OCI-LY7 (cell line): ENCODE results near the gene SEZ6. TPM values are rescaled to one million over a fixed set of nuclear protein-coding genes. Genes with fewer than 3 reads are reported as not detected.

Experiments
- BruUV-seq: library from RNA; stranded (reverse); fragments of 400-500 nt; replicated peaks from 2 replicates; lab custom pipeline; 2021; lab: Mats Ljungman, UMichigan
- CTCF ChIA-PET: fragments of 300-600 bp; sonication (Branson Sonifier 250); formaldehyde crosslinking; loops from one replicate; lab custom pipeline; 2022; ENCODE audit warnings: antibody characterized with exemption; ENCODE audit not compliant: unreplicated experiment; lab: Charles Lee
- POLR2A ChIA-PET: fragments of 300-600 bp; sonication (Branson Sonifier 250); formaldehyde crosslinking; loops from one replicate; lab custom pipeline; 2022; ENCODE audit warnings: antibody characterized with exemption; lab: Charles Lee
- DNase-seq: peaks from one replicate; pipeline ENCODE4 v3.0.0-alpha.2; 2015; ENCODE audit warnings: low spot score
- H2AFZ ChIP-seq: fragments of 200-600 bp; sonication (generic), shearing (Covaris generic); 2 replicates; pipeline ENCODE4 v1.6.1; 2014; ENCODE audit warnings: mild to moderate bottlenecking, antibody characterized with exemption, low read length, moderate library complexity
- H3K27ac ChIP-seq: fragments of 200-600 bp; sonication (generic); 2 replicates; pipeline ENCODE4 v1.5.1; 2014; ENCODE audit warnings: mixed run types, low read depth, mild to moderate bottlenecking, moderate library complexity, low read length, inconsistent platforms; ENCODE audit not compliant: poor library complexity, severe bottlenecking
- H3K36me3 ChIP-seq: fragments of 200-600 bp; sonication (generic); 2 replicates; pipeline ENCODE4 v1.6.1; 2014; ENCODE audit warnings: mild to moderate bottlenecking, antibody characterized with exemption, low read length, moderate library complexity, mixed read lengths; ENCODE audit not compliant: insufficient read depth
- H3K4me1 ChIP-seq: fragments of 200-600 bp; sonication (generic); 2 replicates; pipeline ENCODE4 v1.5.1; 2014; ENCODE audit warnings: mild to moderate bottlenecking, low read length; ENCODE audit not compliant: insufficient read depth, poor library complexity, severe bottlenecking
- H3K4me2 ChIP-seq: fragments of 200-600 bp; sonication (generic); 2 replicates; pipeline ENCODE4 v1.6.1; 2014; ENCODE audit warnings: mild to moderate bottlenecking, low read length
- H3K4me3 ChIP-seq: fragments of 200-600 bp; sonication (generic); 2 replicates; pipeline ENCODE4 v1.5.1; 2014; ENCODE audit warnings: mild to moderate bottlenecking, low read depth, low read length; ENCODE audit not compliant: poor library complexity, severe bottlenecking
- H3K79me2 ChIP-seq: fragments of 200-600 bp; sonication (generic); 2 replicates; pipeline ENCODE4 v1.6.1; 2016; ENCODE audit warnings: low read depth, mild to moderate bottlenecking, low read length, moderate library complexity, mixed read lengths; ENCODE audit not compliant: insufficient read depth
- H3K9me2 ChIP-seq: fragments of 200-600 bp; sonication (generic); 2 replicates; pipeline ENCODE4 v1.6.1; 2016; ENCODE audit warnings: mild to moderate bottlenecking, low read length, mixed read lengths; ENCODE audit not compliant: insufficient read depth
- H3K9me3 ChIP-seq: fragments of 200-600 bp; sonication (generic); 2 replicates; pipeline ENCODE4 v1.6.1; 2014; ENCODE audit warnings: mild to moderate bottlenecking, mixed run types, low read length, mixed read lengths
- H4K20me1 ChIP-seq: fragments of 200-600 bp; sonication (generic); 2 replicates; pipeline ENCODE4 v1.6.1; 2014; ENCODE audit warnings: mild to moderate bottlenecking, antibody characterized with exemption, low read length, moderate library complexity, mixed read lengths; ENCODE audit not compliant: insufficient read depth
- EZH2phosphoT487 ChIP-seq: fragments of 200-600 bp; sonication (generic); IDR thresholded peaks from 2 replicates; pipeline ENCODE4 v1.6.1; 2018; ENCODE audit warnings: low read depth, borderline replicate concordance, mild to moderate bottlenecking, mixed run types, antibody characterized with exemption, low read length, moderate library complexity, mixed read lengths
- intact Hi-C: fragments of 100-400 bp; cut with micrococcal nuclease; formaldehyde crosslinking; loops from one replicate; pipeline ENCODE4 v1.10.0; 2022; ENCODE audit not compliant: unreplicated experiment
- total RNA-seq, 2 experiments: library from RNA; depleted of rRNA in 1 of 2; stranded (reverse); fragments of >200 nt in 1 of 2; shearing (Covaris generic) in 1 of 2; gene quantifications; 2 replicates each; pipeline ENCODE4 v1.2.3, GENCODE V29; 2014 to 2022
- TF ChIP-seq, protein P1 (sequence below): fragments of 200-600 bp; sonication (generic); conservative IDR thresholded peaks from 2 replicates; pipeline ENCODE4 v1.5.1; 2014; ENCODE audit warnings: mild to moderate bottlenecking, antibody characterized with exemption, low read length, moderate library complexity, mixed read lengths

The SEZ6 gene
- total RNA-seq, 2 experiments from 2014 or later = not detected

DNA sequence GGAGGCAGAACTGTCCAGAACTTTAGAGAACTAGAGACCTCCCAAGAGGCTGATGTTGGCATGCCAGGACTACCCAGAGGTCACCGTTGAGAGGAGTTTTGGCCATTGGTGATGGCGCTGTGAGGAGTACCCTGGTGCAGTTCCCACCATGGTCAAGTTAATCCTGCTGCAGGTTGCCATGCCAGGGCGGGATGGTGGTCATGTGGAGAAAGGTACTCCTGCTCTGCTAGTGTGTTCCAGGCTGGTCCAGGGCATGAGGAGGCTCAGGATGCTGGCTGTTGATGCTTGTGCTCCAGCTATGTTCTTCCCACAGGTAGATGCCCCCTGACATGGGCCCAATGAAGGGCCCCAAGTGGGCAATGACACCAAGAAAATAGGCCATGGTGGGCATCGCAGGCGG, 50.4 kb downstream of the SEZ6 start:
- CTCF ChIA-PET = no interaction called here
- Histone ChIP-seq H3K4me3 (no peak overlapping the region), H3K4me1 (peaks cover 10% of the 10 kb centered on the region), H3K9me2 (no peaks in the 10 kb centered on the region), H3K4me2 (no peak overlapping the region), H3K9me3 (no peaks in the 10 kb centered on the region), H3K27ac (no peak overlapping the region), H4K20me1 (no peaks in the 10 kb centered on the region), H3K79me2 (peaks cover 5% of the 10 kb centered on the region; the same call in 1 of the 2 replicates), H2AFZ (no peak overlapping the region), H3K36me3 (no peaks in the 10 kb centered on the region)
- intact Hi-C loops = no loop called here
- TF ChIP-seq, protein P1, sequence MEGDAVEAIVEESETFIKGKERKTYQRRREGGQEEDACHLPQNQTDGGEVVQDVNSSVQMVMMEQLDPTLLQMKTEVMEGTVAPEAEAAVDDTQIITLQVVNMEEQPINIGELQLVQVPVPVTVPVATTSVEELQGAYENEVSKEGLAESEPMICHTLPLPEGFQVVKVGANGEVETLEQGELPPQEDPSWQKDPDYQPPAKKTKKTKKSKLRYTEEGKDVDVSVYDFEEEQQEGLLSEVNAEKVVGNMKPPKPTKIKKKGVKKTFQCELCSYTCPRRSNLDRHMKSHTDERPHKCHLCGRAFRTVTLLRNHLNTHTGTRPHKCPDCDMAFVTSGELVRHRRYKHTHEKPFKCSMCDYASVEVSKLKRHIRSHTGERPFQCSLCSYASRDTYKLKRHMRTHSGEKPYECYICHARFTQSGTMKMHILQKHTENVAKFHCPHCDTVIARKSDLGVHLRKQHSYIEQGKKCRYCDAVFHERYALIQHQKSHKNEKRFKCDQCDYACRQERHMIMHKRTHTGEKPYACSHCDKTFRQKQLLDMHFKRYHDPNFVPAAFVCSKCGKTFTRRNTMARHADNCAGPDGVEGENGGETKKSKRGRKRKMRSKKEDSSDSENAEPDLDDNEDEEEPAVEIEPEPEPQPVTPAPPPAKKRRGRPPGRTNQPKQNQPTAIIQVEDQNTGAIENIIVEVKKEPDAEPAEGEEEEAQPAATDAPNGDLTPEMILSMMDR = no peak
- no peak for TF ChIP-seq EZH2phosphoT487
- no TSS peak for BruUV-seq
- DNase-seq = no peak
- POLR2A ChIA-PET = no interaction called here

DNA sequence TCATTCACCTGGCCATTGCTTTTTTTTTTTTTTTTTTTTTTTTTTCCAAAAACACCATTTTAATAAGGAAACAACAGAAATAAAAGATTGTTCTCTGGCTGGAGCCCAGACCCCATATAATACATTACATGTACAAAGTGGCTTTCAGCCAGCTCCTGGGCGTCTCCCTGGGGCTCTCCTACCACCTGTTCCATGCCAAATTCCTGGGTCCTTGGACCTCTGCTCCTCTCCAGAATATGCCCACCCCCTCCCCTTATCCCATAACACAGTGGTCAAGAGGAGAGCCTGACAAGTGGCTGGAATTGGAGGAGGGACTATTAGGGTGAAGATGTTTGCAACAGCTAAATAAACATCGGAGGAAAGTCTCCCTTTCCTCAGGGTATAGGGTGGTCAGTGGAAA, 50.9 kb downstream of the SEZ6 start:
- no peak overlapping the region for H3K4me2 ChIP-seq
- no peak for DNase-seq
- ChIA-PET POLR2A (no interaction called here), CTCF (no interaction called here)
- H4K20me1 ChIP-seq = no peaks in the 10 kb centered on the region
- intact Hi-C loops = no loop called here
- H3K4me3 ChIP-seq = no peak overlapping the region
- H3K9me3 ChIP-seq = no peaks in the 10 kb centered on the region
- H3K4me1 ChIP-seq = peaks cover 10% of the 10 kb centered on the region
- peaks cover 10% of the 10 kb centered on the region; the same call in 1 of the 2 replicates for H3K79me2 ChIP-seq
- H3K36me3 ChIP-seq = 0 out of 2 replicates have a peak, but pooled peaks cover 1% of the 10 kb centered on the region
- no TSS peak for BruUV-seq
- no peaks in the 10 kb centered on the region for H3K9me2 ChIP-seq
- H3K27ac ChIP-seq = no peak overlapping the region
- TF ChIP-seq EZH2phosphoT487 = no peak
- TF ChIP-seq, protein P1 = no peak
- H2AFZ ChIP-seq = no peak overlapping the region

DNA sequence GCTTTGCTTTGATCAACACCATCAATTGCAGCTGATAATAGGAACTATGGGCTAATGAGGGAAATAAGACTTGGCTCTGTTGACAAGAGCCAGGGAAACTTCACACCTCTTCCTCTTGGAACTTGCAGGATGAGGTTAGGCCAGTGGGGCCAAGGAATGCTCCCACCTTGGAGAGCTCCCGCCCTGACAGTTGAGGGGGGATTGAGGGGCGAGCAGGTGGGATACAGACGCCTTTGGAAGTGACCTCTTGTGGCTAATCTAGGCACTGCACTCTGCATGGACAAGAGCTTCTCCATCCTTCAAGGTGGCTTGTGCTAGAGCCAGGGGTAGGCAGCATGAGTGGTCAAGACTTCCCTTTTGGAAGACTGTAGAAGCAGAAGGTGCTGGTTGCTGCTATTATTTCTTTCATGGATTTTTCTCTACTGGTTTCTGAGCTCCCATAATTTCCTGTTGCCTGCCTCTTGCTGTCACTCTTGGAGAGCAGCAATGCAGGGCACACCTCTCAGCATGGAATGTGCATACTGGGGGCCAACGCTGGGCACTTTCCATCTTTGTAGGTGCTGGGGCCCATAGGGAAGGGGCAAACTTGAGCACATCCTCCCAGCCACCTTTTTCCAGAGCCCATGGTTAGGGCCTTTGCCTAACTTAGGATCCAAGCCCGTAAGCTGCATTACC, 52.3 kb downstream of the SEZ6 start:
- Histone ChIP-seq H3K79me2 (peaks cover 23% of the 10 kb centered on the region), H3K4me2 (peak overlapping the region; percentile 77), H4K20me1 (no peaks in the 10 kb centered on the region), H3K9me2 (no peaks in the 10 kb centered on the region), H3K36me3 (peaks cover 14% of the 10 kb centered on the region; the same call in 1 of the 2 replicates), H2AFZ (peak overlapping the region; percentile 68; the same call in 1 of the 2 replicates), H3K27ac (no peak overlapping the region), H3K4me1 (peaks cover 13% of the 10 kb centered on the region), H3K4me3 (peak overlapping the region; percentile 80), H3K9me3 (no peaks in the 10 kb centered on the region)
- ChIA-PET CTCF (interaction anchor here (0.8 to 0.9 kb wide), 2 partner anchors 12 to 227 kb away, joined by 3 to 5 read pairs; partner anchors contain the start of gene TLCD1), POLR2A (interaction anchor here (0.6 to 1.4 kb wide), 3 partner anchors 185 to 899 kb away, joined by 3 to 4 read pairs (median 3); no protein-coding TSS in a partner anchor)
- intact Hi-C loops = loop anchor here (1.0 kb wide), 1 partner anchor 227 kb away; the partner anchor contains the start of gene TLCD1
- TF ChIP-seq, protein P1 = peak; percentile 87
- TF ChIP-seq EZH2phosphoT487 = no peak
- DNase-seq = peak; percentile 70
- BruUV-seq = no TSS peak
